ENCODE data around the gene AGBL1.
"Not testable (repeated sequence)": the region's sequence is repeated elsewhere in the genome, so short reads cannot be mapped to it uniquely, and the experiment has no call there.

Gene AGBL1

DNA sequence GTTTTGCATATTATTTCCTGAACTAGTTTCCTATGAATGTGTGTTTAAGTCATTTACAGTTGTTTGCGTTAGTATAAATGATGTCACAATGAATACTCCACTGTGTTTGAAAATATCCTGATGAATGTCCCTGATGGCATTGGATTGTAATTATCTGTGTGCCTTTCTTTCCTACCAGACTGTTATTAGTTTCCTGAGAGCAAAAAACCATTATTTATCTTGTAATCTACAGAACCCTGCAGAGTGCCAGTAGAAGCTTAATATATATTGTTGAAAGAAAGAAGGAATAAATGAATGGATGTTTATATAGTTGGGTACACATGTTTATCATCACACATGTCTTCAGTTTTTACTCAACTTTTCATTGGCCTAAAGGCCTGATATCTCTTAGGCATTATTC lies 312.6 kb downstream of the AGBL1 start:
- H3K4me3 ChIP-seq (ENCODE audit: low read depth, low read length) = no peak overlapping the region

GRCh38 chr15:86392874-86393273 lies 313.2 kb downstream of the AGBL1 start:
- no peak overlapping the region for H3K4me3 ChIP-seq (ENCODE audit: low read depth, low read length)

- no peak overlapping the region for H3K4me3 ChIP-seq (ENCODE audit: low read depth, low read length)
Measured at GRCh38 chr15:86394866-86395265, 315.2 kb downstream of the AGBL1 start.

DNA sequence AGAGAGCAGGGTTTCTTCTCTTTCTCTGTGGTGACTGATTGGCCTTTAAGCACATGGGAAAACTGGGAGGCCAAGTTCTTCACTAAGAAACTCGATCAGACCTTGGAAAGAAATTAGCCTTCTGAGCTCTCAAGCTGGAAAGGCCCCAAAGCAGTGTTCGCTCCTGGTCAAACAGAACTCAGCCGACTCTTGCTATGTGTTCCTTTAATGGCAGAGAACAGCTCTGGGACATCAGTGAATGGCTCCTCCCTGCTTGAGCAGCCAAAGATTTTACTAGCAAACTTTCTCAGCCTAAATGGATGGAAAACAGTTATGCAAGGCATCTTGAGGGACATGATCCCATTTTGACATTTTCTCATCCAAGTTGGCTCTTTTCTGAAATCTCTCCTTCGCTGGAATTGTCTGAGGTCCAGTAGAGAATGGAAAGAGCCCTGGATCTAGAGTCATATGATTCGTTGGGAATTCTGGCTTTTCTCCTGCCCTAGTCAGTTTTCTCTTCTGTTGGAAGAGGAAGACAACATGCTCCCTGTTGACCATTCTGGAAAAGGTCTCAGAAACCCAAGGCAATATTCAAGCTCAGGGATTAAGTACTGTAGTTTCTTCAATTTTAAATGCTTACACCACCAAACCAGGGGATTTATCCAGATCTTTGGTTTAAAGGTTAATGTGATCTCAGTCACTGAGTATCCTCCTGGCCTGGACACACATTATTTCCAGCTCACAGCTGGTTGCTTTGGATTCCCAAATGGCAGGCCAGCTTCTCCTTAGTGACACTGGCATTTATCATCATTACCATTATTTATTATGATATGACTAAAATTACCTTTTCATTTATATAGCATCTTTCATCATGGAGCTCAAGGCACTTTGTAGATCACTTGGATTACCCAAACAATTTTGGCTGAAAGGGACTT lies 319.6 kb downstream of the AGBL1 start:
- no peak overlapping the region for H3K4me3 ChIP-seq (ENCODE audit: low read depth, low read length)

DNA sequence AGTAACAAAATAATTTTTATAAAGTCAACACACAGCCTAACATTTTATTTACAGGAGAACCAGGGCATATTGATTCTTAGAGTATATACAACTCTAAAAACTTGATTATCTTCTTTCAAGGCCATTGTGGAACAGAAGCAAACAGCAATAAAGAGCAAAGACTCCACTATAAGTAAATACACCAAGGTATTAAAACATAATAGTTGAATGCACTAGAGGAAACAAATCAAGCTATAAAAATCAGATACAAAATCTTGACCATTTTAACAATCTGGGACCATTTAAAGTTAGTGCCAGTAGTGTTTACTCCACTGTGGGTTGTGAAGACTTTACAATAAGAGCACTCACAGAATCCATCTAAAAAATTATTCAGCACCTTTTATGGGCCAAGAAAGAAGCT lies 323.6 kb downstream of the AGBL1 start:
- no peak overlapping the region for H3K4me3 ChIP-seq (ENCODE audit: low read depth, low read length)

DNA sequence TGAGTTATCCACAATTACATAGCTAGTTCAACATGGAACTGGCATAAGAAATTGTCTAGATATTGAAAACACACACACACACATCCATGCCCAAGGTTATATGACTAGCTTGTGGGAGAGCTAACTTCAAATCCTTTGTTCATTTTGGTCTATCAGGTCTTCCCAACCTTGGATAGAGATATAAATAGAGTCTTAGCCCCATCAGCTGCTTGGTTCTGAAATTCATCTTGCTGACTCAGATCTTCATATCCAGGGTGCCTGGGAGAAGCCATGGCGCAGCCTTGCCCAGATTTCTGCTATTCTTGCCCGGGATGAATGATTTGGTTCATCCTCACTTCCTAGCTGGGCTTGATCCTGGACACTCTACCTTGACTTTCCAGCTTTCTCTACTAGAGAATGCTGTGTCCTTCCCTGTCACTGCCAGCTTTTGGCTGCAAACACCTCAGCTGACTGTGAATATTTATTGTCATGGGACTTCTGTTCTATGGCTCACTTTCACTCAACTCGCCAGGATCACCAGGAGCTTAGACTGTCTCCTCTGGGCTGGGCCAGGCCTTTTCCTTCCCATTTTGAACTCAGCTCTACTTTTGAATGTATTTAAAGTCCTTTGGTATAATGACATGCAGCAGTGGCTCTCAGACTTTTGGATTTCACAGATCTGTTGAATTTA lies 324.4 kb downstream of the AGBL1 start:
- H3K4me3 ChIP-seq (ENCODE audit: low read depth, low read length) = no peak overlapping the region

- H3K4me3 ChIP-seq (ENCODE audit: low read depth, low read length) = no peak overlapping the region
Measured at GRCh38 chr15:86408261-86408660, 328.6 kb downstream of the AGBL1 start.

DNA sequence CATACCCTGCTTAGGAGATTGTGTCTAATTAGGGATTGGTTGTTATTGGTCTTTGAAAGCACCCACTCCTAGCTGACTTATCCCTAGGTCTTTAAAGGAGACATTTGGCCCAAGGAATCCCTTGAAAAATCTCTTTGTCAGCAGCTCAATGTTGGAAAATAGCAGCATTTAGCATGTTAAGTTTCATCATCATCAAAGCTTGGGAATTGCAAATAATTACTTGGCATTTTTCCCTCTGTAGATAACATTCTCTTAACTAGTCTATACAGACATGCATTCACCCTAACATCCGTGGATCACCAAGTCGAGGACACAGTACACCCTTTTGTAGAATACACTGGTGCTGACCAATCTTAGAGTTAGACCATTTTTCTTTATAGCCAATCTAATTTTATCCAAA lies 332.2 kb downstream of the AGBL1 start:
- no peak overlapping the region for H3K4me3 ChIP-seq (ENCODE audit: low read depth, low read length)

DNA sequence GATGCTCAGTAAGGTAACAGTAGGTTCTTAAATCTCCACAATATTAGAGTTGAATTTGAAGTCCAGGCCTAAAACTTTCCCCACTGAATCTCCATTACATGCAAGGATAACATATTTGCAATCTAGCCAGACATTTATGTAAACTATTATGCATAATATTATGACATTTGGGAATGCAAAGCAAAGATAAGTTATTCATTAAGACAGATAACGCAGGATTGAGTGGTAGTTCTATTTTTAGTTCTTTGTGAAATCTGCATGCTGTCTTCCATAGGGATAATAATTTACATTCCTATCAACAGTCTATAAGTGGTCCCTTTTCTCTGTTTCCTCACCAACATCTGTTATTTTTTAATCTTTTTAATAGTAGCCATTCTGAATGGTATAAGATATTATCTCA lies 333.5 kb downstream of the AGBL1 start:
- H3K4me3 ChIP-seq (ENCODE audit: low read depth, low read length) = no peak overlapping the region

DNA sequence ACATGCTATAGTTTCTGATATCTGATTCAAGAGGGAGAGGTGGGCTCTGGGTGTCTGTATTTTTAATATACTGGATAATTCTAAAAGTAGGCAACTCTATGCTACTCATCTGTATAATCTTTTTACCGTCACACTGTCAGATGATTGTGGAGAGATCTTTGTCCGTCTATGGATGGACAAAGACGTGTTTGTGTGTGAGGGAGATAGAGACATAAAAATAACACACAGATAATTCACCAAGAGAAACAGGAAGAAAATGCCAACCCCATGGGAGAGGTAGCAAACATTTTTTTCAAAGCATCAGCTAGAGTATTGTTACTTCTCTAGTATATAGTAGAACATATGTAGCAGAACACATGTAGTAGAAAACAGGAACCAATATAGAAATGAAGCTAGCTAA lies 346.1 kb downstream of the AGBL1 start:
- H3K4me3 ChIP-seq (ENCODE audit: low read depth, low read length) = no peak overlapping the region

- H3K4me3 ChIP-seq (ENCODE audit: low read depth, low read length) = no peak overlapping the region
Measured at GRCh38 chr15:86432861-86433260, 353.2 kb downstream of the AGBL1 start.

DNA sequence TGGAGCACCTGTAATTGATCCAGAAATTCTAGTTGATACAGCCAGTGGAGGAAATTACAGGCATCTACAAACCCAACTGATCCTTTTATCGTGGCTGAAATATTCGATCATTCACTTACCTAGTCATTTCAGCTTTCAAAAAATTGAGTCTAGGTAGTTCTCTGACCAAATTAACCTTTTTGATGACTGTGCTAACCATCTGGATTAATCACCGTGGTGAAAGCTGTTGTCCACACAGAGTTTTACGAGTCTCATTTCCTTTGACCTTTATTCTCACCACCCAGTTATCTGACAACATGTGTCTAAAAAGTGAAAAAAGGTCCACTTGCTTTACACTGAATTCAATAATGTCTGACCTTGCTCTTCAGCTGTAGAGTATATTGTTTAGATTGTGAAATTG lies 354.3 kb downstream of the AGBL1 start:
- H3K4me3 ChIP-seq (ENCODE audit: low read depth, low read length) = no peak overlapping the region

GRCh38 chr15:86439614-86440013 lies 359.9 kb downstream of the AGBL1 start:
- no peak overlapping the region for H3K4me3 ChIP-seq (ENCODE audit: low read depth, low read length)

- H3K4me3 ChIP-seq (ENCODE audit: low read depth, low read length) = no peak overlapping the region
Measured at GRCh38 chr15:86444527-86444926, 364.9 kb downstream of the AGBL1 start.

DNA sequence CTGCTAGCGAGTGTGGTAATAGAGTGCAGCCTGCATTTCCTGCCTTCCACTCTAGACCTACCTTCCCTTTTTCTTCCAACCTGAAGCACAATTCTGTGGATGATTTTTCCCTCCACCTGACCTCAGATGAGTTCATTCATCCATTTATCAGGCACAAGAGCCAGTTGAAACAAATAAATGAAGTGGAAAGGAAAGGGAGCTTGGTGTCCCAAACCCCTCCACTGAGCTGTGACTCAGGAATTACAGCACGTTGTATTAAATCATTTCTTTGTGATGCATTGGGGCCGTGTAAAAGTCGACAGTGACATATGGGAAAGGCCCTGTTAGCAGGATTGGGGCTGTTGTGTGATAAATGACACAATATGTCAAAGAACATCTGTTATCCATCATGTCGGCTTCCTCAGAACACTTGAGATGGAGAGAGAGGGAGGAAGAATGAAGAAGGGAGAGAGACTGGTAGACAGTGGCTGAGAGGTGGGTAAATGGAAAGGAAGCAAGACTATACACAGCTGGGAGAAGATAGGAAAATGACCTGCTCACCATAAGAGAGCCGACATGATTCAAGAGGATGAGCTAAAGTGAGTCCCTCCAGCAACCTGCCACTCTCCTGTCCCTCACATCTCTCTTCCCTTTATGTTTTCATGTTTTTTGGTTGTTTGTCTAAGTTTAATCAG lies 366.0 kb downstream of the AGBL1 start:
- H3K4me3 ChIP-seq (ENCODE audit: low read depth, low read length) = no peak overlapping the region

GRCh38 chr15:86446253-86446640 lies 366.6 kb downstream of the AGBL1 start:
- H3K4me3 ChIP-seq (ENCODE audit: low read depth, low read length) = no peak overlapping the region

DNA sequence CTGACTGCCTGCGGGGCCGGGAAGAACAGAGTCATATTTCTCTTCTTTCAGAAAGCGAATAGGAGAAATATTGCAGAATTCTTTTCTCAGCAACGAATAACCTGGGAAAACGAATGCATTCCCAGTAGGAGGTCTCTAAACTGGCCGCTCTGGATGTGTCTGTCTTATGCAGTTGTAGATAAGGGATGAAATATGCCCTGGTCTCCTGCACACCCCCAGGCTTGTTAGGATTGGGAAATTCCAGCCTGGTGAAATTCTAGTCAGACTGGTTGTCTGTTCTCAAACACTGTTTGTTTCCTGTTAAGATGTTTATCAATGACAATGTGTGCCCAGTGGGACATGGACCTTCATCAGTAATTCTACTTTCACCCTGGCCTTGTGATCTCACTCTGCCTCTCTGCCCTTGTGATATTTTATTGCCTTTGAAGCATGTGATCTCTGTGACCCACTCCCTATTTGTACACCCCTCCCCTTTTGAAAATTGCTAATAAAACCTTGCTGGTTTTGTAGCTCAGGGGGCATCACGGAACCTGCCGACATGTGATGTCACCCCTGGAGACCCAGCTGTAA lies 385.9 kb downstream of the AGBL1 start:
- H3K4me3 ChIP-seq (ENCODE audit: low read depth, low read length) = not testable (repeated sequence)

- H3K4me3 ChIP-seq (ENCODE audit: low read depth, low read length) = no peak overlapping the region
Measured at GRCh38 chr15:86481720-86482119, 402.0 kb downstream of the AGBL1 start.

DNA sequence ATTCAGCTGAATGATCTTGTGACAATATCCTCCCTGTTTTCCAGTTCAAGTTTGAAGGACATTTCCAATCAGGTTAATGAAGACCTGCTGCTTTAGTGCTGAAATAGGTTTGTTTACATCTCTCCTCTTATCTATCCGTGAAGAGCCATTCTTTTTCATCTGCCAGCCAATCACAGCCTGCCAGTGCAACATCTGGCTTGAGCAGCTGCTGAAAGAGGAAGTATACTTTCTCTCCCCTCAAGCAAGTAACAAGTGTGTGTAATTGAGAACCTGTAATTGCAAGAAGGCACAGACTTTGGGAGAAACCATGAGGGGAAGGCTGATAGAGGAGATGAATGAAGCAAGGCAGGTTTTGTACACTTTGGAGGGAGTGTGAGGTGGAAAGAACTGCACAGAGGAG lies 404.3 kb downstream of the AGBL1 start:
- H3K4me3 ChIP-seq (ENCODE audit: low read depth, low read length) = no peak overlapping the region

GRCh38 chr15:86488046-86488445 lies 408.4 kb downstream of the AGBL1 start:
- no peak overlapping the region for H3K4me3 ChIP-seq (ENCODE audit: low read depth, low read length)

DNA sequence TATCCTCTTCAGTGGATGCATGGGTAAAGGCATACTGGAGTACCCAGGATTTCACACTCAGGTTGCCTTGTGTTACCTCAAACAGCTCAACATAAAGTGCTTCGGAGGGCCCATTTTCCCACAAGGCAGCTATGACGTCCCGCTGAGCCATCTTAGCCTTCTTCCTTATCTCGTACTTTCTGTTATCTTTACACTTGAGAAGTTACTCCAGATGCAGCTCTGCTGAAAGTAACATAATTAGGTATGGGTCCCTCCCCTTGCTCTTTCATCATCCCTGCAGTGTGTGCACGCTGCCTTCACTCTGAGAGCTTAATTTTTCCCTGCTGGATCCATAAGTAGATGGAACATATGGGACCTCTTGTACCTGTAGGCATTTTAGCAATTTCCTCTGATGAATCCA lies 410.3 kb downstream of the AGBL1 start:
- no peak overlapping the region for H3K4me3 ChIP-seq (ENCODE audit: low read depth, low read length)

- H3K4me3 ChIP-seq (ENCODE audit: low read depth, low read length) = no peak overlapping the region
Measured at GRCh38 chr15:86491118-86491517, 411.4 kb downstream of the AGBL1 start.
